CD4-positive, CD25-positive, alpha-beta regulatory T cell (primary cell): ENCODE results near the gene TRAF2. TPM values are rescaled to one million over a fixed set of nuclear protein-coding genes. Genes with fewer than 3 reads are reported as not detected.

Experiments used
- ATAC-seq, 2 donors: fragments of 150-1000 bp; cut with Tn5 transposase; one replicate each; pipeline ENCODE4 v1.10.0; 2021; ENCODE audit warnings: low read depth in 2 of 2, moderate number of reproducible peaks in 2 of 2, moderate library complexity in 1 of 2
- DNase-seq, 3 donors: peaks; one replicate each; pipeline versions ENCODE4 v3.0.0 to v3.0.0-alpha.2; 2012 to 2022; ENCODE audit warnings: mixed read lengths in 1 of 3
- H3K27ac ChIP-seq: one replicate; pipeline ENCODE4 v1.7.0; 2013; ENCODE audit warnings: mild to moderate bottlenecking, low read length; ENCODE audit not compliant: insufficient read depth, poor library complexity, severe bottlenecking
- H3K27me3 ChIP-seq: one replicate; pipeline ENCODE4 v1.7.0; 2013; ENCODE audit warnings: low read length; ENCODE audit not compliant: control insufficient read depth, insufficient read depth
- H3K36me3 ChIP-seq: one replicate; pipeline ENCODE4 v1.7.0; 2013; ENCODE audit warnings: mild to moderate bottlenecking, low read length, moderate library complexity; ENCODE audit not compliant: control insufficient read depth, insufficient read depth
- H3K4me1 ChIP-seq: 2 replicates; pipeline ENCODE4 v1.7.0; 2013; ENCODE audit warnings: mild to moderate bottlenecking, low read length; ENCODE audit not compliant: insufficient read depth, control insufficient read depth, poor library complexity, severe bottlenecking
- H3K4me3 ChIP-seq: one replicate; pipeline ENCODE4 v1.7.0; 2013; ENCODE audit warnings: low read depth, mild to moderate bottlenecking, low read length, moderate library complexity
- H3K9me3 ChIP-seq, 2 experiments: 1 replicate in 1 of 2; 2 replicates in 1 of 2; pipeline ENCODE4 v1.7.0; 2013; ENCODE audit warnings: low read length in 2 of 2, mild to moderate bottlenecking in 1 of 2, moderate library complexity in 1 of 2; ENCODE audit not compliant: control insufficient read depth in 2 of 2
- H3K27ac Mint-ChIP-seq, 3 donors: one replicate each; pipeline ENCODE4 v1.8.0; 2020 to 2022; ENCODE audit warnings: mild to moderate bottlenecking in 3 of 3, mixed read lengths in 3 of 3, moderate library complexity in 2 of 3
- H3K27me3 Mint-ChIP-seq: one replicate; pipeline ENCODE4 v1.8.0; 2022; ENCODE audit warnings: mild to moderate bottlenecking, mixed read lengths
- H3K36me3 Mint-ChIP-seq: one replicate; pipeline ENCODE4 v1.8.0; 2020; ENCODE audit warnings: mixed read lengths
- H3K4me1 Mint-ChIP-seq, 4 donors: one replicate each; pipeline ENCODE4 v1.8.0; 2020 to 2022; ENCODE audit warnings: mixed read lengths in 4 of 4, mild to moderate bottlenecking in 1 of 4
- H3K4me3 Mint-ChIP-seq, 4 donors: one replicate each; pipeline ENCODE4 v1.8.0; 2020 to 2022; ENCODE audit warnings: mild to moderate bottlenecking in 4 of 4, mixed read lengths in 4 of 4, moderate library complexity in 3 of 4
- H3K9me3 Mint-ChIP-seq, 7 donors: one replicate each; pipeline ENCODE4 v1.8.0; 2020 to 2022; ENCODE audit warnings: mixed read lengths in 7 of 7, mild to moderate bottlenecking in 3 of 7, moderate library complexity in 2 of 7
- polyA plus RNA-seq, 4 donors: library from polyadenylated mRNA; unstranded; fragments of 300-500 nt; fragmentation: Illumina TruSeq; gene quantifications; one replicate each; pipeline ENCODE4 v1.2.3, GENCODE V29; 2021
- total RNA-seq: library from RNA; stranded (reverse); gene quantifications from one replicate; pipeline ENCODE4 v1.2.3, GENCODE V29; 2022

TRAF2 gene
- total and polyA plus RNA-seq, 5 donors from 2014 or later: 11.0 to 28.6 (median 16.8) TPM

GRCh38 chr9:136920734-136921231, 34.5 kb downstream of the TRAF2 start:
- H3K4me1 Mint-ChIP-seq: peaks cover 0 to 6% (median 1%) of the 10 kb centered on the region in 4 donors
- H3K36me3 Mint-ChIP-seq: peaks cover 22% of the 10 kb centered on the region
- Histone ChIP-seq H3K27ac (no peak overlapping the region), H3K4me3 (no peak overlapping the region), H3K9me3 (no peaks in the 10 kb centered on the region), H3K4me1 (no peaks in the 10 kb centered on the region), H3K36me3 (peaks cover 53% of the 10 kb centered on the region), H3K27me3 (no peaks in the 10 kb centered on the region)
- no peaks in the 10 kb centered on the region for H3K27me3 Mint-ChIP-seq
- no peak for DNase-seq
- no peak for ATAC-seq
- no peaks in the 10 kb centered on the region for H3K9me3 Mint-ChIP-seq
- no peak overlapping the region for H3K27ac Mint-ChIP-seq
- no peak overlapping the region for H3K4me3 Mint-ChIP-seq

GRCh38 chr9:136921307-136921706, 35.0 kb downstream of the TRAF2 start:
- no peak overlapping the region for H3K4me3 ChIP-seq
- H3K9me3 Mint-ChIP-seq: no peaks in the 10 kb centered on the region
- peaks cover 0 to 3% (median under 1%) of the 10 kb centered on the region in 4 donors for H3K4me1 Mint-ChIP-seq
- no peak for DNase-seq
- H3K27ac ChIP-seq: no peak overlapping the region
- no peak for ATAC-seq
- H3K4me1 ChIP-seq: no peaks in the 10 kb centered on the region
- no peak overlapping the region for H3K4me3 Mint-ChIP-seq
- H3K27me3 Mint-ChIP-seq: no peaks in the 10 kb centered on the region
- H3K36me3 Mint-ChIP-seq: peaks cover 17% of the 10 kb centered on the region
- H3K36me3 ChIP-seq: peaks cover 51% of the 10 kb centered on the region
- no peaks in the 10 kb centered on the region for H3K9me3 ChIP-seq
- H3K27me3 ChIP-seq: no peaks in the 10 kb centered on the region
- no peak overlapping the region for H3K27ac Mint-ChIP-seq

- Histone ChIP-seq H3K27me3 (no peaks in the 10 kb centered on the region), H3K4me1 (no peaks in the 10 kb centered on the region), H3K9me3 (no peaks in the 10 kb centered on the region), H3K36me3 (peaks cover 51% of the 10 kb centered on the region), H3K27ac (no peak overlapping the region), H3K4me3 (no peak overlapping the region)
- no peak overlapping the region for H3K4me3 Mint-ChIP-seq
- H3K27ac Mint-ChIP-seq: no peak overlapping the region
- H3K9me3 Mint-ChIP-seq: no peaks in the 10 kb centered on the region
- peaks cover 0 to 3% (median under 1%) of the 10 kb centered on the region in 4 donors for H3K4me1 Mint-ChIP-seq
- ATAC-seq (no peak), DNase-seq (no peak)
- no peaks in the 10 kb centered on the region for H3K27me3 Mint-ChIP-seq
- peaks cover 18% of the 10 kb centered on the region for H3K36me3 Mint-ChIP-seq
Observed at GRCh38 chr9:136921718-136922117, 35.4 kb downstream of the TRAF2 start.

GRCh38 chr9:136922540-136922939, 36.2 kb downstream of the TRAF2 start:
- no peaks in the 10 kb centered on the region for H3K27me3 Mint-ChIP-seq
- peaks cover 45% of the 10 kb centered on the region for H3K36me3 ChIP-seq
- H3K4me1 Mint-ChIP-seq: peaks cover 0 to 3% (median under 1%) of the 10 kb centered on the region in 4 donors
- H3K9me3 Mint-ChIP-seq: no peaks in the 10 kb centered on the region
- no peak overlapping the region for H3K4me3 Mint-ChIP-seq
- H3K27ac Mint-ChIP-seq: peak overlapping the region in 1 of 3 donors; percentile 48
- no peaks in the 10 kb centered on the region for H3K9me3 ChIP-seq
- no peaks in the 10 kb centered on the region for H3K27me3 ChIP-seq
- ATAC-seq: no peak
- H3K4me1 ChIP-seq: no peaks in the 10 kb centered on the region
- DNase-seq: no peak
- H3K36me3 Mint-ChIP-seq: peaks cover 17% of the 10 kb centered on the region
- no peak overlapping the region for H3K27ac ChIP-seq
- no peak overlapping the region for H3K4me3 ChIP-seq

GRCh38 chr9:136923881-136924280, 37.6 kb downstream of the TRAF2 start:
- no peak overlapping the region for H3K27ac ChIP-seq
- Mint-ChIP-seq H3K27me3 (no peaks in the 10 kb centered on the region), H3K36me3 (peaks cover 13% of the 10 kb centered on the region), H3K27ac (no peak overlapping the region), H3K4me3 (no peak overlapping the region), H3K9me3 (no peaks in the 10 kb centered on the region), H3K4me1 (peaks cover 0 to 5% (median under 1%) of the 10 kb centered on the region in 4 donors)
- no peaks in the 10 kb centered on the region for H3K27me3 ChIP-seq
- no peaks in the 10 kb centered on the region for H3K4me1 ChIP-seq
- H3K4me3 ChIP-seq: no peak overlapping the region
- no peak for DNase-seq
- H3K9me3 ChIP-seq: no peaks in the 10 kb centered on the region
- no peak for ATAC-seq
- peaks cover 40% of the 10 kb centered on the region for H3K36me3 ChIP-seq

- no peak for ATAC-seq
- H3K36me3 ChIP-seq: peaks cover 30% of the 10 kb centered on the region
- H3K9me3 ChIP-seq: no peaks in the 10 kb centered on the region
- no peak overlapping the region for H3K27ac ChIP-seq
- H3K4me1 Mint-ChIP-seq: peaks cover 0 to 6% (median under 1%) of the 10 kb centered on the region in 4 donors
- H3K4me3 Mint-ChIP-seq: no peak overlapping the region
- no peaks in the 10 kb centered on the region for H3K27me3 Mint-ChIP-seq
- no peak overlapping the region for H3K4me3 ChIP-seq
- H3K9me3 Mint-ChIP-seq: no peaks in the 10 kb centered on the region
- no peaks in the 10 kb centered on the region for H3K27me3 ChIP-seq
- H3K4me1 ChIP-seq: no peaks in the 10 kb centered on the region
- H3K36me3 Mint-ChIP-seq: peaks cover 6% of the 10 kb centered on the region
- no peak overlapping the region for H3K27ac Mint-ChIP-seq
- DNase-seq: no peak
Observed at GRCh38 chr9:136925414-136926153, 39.3 kb downstream of the TRAF2 start.

GRCh38 chr9:136926154-136926704, 39.9 kb downstream of the TRAF2 start:
- no peaks in the 10 kb centered on the region for H3K4me1 ChIP-seq
- H3K9me3 ChIP-seq: no peaks in the 10 kb centered on the region
- peaks cover 23% of the 10 kb centered on the region for H3K36me3 ChIP-seq
- Mint-ChIP-seq H3K4me3 (no peak overlapping the region), H3K36me3 (peaks cover 6% of the 10 kb centered on the region), H3K27me3 (no peaks in the 10 kb centered on the region), H3K27ac (no peak overlapping the region), H3K4me1 (peaks cover 0 to 6% (median under 1%) of the 10 kb centered on the region in 4 donors), H3K9me3 (no peaks in the 10 kb centered on the region)
- no peak overlapping the region for H3K4me3 ChIP-seq
- DNase-seq: no peak
- no peak overlapping the region for H3K27ac ChIP-seq
- ATAC-seq: no peak
- no peaks in the 10 kb centered on the region for H3K27me3 ChIP-seq
